Pons (tissue), 1 donor: ENCODE data around the gene PFDN1.

Experiments used
- DNase-seq: peaks from one replicate; pipeline ENCODE4 v3.0.0-alpha.2; 2016; ENCODE audit warnings: low spot score

Gene PFDN1

GRCh38 chr5:140328036-140328764 is 25.3 kb upstream of the PFDN1 start:
- DNase-seq = no peak

DNA sequence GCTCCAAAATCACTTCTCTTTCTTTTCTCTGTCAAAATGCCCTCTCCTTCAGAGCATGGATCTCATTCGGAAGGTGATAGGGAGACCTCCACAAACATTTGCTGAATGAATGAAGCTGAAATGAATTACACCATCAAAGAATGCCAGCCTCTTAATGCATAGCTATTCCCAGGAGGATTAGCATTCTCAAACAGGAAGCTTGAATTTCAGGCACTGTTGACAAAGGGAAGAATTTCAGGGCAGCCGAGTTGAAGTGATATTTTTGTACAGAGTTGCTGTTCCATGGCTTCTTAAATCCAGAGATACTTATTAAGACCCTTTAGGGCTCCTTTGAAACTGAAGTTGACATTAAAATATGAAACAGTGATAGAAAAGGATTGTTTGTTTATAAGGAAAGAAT is 24.7 kb upstream of the PFDN1 start:
- no peak for DNase-seq

GRCh38 chr5:140325486-140325885 is 22.6 kb upstream of the PFDN1 start:
- no peak for DNase-seq

DNA sequence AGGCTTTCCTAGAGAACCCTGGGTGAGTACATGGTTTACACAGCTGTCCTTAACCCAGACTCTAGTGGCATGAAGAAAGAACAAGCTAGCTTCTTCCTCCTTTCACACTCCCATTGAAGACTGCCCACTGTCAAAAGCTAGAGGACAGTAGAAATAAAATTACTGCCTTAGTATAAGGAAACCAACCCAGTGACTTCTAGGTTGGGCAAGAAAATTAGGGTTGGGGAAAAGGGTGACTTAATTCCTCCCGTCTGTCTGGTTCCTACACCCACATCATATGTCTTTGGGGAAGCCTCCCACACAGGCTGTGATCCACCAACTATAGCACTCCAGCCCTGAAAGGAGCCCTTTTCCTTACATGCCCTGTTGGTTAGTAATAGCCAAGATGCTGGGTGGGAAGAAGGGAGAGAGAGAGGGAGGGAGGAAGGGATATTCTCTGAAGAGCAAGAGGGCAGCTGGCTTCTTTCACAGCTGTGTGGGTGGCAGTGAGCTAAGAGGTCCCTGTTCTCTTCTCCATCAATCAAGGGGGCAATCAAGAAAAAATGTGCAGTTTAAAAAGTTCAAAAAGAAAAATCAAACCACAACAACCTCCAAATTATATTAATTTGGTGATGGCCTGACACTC is 21.8 kb upstream of the PFDN1 start:
- no peak for DNase-seq

DNA sequence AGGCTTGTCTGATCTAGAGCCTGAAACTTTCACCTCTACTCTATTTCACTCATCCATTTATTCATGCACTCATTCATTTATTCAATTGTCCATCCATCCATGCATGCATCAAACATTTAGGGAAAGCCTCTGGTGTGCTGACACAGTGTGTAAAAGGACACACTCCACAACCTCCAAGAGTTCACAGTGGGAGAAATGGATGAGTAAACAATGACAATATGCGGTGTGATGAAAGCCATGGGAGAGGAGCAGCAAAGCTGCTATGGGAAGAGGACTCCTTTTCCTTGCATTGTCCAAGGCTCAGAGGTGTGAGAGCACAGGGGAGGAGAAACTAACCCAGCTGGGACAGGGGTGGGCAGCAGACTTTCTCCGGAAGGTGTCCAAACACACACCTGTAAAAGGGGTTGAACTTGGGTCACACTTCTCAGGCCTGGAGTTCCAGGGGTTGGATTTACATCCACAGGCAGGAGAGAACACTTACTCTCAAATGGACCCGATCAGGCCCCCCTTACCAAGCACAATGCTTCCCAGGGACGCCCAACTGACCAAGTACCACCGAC is 21.2 kb upstream of the PFDN1 start:
- no peak for DNase-seq

GRCh38 chr5:140322751-140323731 is 20.1 kb upstream of the PFDN1 start:
- DNase-seq = peak; percentile 85

DNA sequence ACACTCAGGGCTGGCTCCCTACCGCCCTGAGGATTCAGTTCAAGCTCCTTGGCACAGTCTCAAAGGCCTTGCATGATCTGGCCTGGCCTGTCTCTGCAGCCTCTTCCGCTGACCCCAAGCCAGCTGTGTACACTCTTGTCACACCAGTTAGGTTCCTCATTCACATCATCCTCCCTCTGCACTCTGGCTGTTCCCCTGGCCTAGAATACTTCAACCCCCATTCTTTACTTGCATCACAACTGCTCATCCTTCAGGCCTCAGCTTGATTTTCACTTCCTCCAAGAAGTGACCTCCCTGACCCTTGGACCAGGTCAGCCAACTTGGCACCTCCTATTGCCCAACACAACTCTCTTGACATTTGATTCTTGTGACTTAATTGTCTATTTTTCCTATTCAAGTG is 18.9 kb upstream of the PFDN1 start:
- peak; percentile 90 for DNase-seq

- DNase-seq = peak; percentile 55
Measured at GRCh38 chr5:140319833-140320232, 16.9 kb upstream of the PFDN1 start.

- no peak for DNase-seq
Measured at GRCh38 chr5:140318792-140319191, 15.9 kb upstream of the PFDN1 start.

DNA sequence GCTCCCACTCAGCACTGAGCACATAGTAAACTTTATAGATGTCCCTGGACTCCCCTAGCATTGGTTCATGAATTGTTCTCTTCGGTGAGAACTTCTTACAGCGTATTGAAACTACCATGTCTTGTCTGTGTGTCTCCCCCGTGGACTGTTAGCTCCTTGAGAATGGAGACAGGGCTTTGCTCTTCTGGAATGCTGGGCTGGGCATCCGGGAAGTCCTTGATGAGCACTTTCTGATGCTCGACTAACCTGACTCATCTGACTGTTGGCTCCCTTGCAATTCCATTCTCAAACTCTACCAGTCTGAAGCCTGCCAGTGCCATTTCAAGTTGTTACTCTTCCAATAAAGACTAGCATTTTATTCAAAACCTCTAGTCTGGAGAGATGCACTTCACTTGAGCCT is 15.0 kb upstream of the PFDN1 start:
- no peak for DNase-seq

DNA sequence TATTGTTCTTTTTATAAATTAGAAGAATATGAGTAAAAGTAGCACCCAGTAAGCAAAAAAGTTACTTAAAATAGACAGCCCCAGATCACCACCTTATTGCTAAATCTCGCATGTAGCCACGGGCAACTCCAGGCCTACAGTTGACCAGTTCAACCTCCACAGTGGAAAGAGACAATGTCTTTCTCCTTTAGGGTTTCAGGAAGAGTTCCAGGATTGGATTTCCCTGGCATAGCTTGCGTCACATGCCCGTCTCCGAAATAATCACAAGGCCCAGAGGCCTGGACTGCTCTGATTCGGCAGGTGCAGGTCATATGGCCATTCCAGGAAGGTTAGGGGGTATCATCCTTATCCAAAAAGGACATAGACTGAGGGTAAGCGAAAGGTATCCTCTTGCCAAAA is 9.9 kb upstream of the PFDN1 start:
- no peak for DNase-seq

DNA sequence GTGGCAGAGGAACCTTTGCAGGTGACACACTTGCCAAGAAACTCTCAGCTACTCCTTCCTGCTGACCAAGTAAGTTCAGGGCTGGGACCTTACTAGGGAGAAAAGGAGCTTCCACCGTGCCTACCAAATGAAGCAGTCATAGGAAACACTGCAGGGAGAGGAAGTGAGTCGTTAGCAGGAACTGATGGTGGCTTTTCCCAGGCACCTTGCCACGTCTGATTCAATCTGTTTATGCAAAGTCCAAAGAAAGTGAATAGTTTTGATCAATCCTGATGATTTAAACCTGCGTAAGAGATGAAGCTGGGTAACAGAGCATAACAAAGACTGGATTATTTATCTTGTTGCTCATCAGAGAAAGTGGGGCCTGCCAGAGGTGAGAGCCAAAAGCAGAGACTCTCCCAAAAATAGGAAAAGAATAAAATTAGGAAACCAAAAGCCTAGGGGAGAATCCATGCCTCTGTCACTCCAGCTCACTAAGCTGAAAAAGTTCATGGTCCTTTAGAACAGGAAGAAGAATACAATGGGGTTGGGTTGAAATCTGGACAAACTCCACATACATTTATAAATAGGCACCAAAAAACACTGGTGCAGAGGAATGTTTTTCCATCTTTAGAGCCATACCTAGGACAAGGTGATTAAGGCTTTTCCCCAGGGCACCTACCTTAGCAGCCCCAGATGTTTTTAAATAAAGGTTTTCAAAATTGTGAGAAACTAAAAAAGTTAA is 9.3 kb upstream of the PFDN1 start:
- peak; percentile 46 for DNase-seq

GRCh38 chr5:140311011-140311467 is 8.1 kb upstream of the PFDN1 start:
- no peak for DNase-seq

DNA sequence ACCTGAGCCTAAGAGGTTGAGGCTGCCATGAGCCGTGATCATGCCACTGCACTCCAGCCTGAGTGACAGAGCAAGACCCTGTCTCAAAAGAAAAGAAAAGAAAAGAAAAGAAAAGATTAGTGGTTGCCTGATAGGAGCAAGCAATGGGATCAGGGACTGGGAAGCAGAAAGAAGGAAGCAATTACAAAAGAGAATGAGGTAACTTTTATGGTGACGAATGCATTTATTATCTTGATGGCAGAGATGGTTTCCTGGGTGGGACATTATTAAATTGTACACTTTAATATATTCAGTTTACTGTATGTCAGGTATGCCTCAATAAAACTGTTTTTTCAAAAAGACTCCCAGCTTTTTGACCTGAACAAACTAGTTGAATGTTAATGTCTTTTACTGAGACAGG is 7.5 kb upstream of the PFDN1 start:
- DNase-seq = no peak

DNA sequence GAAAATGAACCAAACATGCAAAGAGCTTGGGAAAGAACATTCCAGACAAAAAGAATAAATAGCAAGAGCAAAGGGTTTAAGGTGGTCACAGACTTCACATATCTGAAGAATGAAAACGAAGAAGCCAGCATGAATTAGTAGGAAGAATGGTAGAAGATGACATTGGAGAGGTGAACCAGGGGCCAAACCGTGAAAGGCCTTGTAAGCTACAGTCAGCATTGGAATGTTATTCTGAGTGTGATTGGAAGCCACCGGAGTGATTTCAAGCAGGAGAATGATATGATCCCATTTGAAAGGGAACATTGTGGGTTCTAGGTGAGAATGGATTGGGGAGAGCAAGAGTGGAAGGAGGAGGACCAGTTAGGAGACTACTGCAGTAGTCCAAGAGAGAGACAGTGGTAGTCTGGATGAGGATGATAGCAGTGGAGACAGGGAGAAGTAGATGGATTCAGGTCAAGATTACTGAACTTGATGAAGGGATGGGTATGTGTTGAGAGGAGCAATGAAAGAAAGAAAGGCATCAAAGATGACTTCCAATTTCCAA is 6.9 kb upstream of the PFDN1 start:
- DNase-seq = no peak

GRCh38 chr5:140305471-140305870 is 2.6 kb upstream of the PFDN1 start:
- no peak for DNase-seq

- no peak for DNase-seq
Measured at GRCh38 chr5:140303966-140304365, 1.1 kb upstream of the PFDN1 start.

DNA sequence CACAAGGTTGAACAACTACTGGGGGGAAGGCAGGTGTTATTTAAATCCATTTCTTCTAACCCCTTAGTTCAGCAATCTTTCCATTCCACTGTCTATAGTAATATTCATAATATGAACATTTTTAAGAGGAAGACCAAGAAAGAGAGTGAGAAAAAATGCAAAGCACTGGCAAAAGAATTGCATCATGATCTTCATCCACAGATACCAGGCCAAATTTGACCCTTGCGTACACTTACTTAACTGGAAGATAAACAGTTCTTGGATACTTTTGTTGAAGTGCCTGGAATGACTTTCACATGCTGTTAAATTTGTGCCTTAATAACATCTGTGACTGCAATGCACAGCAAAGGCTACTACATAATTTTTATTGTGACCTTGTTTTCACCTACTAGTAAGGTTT is 1.8 kb downstream of the PFDN1 start:
- DNase-seq = no peak

DNA sequence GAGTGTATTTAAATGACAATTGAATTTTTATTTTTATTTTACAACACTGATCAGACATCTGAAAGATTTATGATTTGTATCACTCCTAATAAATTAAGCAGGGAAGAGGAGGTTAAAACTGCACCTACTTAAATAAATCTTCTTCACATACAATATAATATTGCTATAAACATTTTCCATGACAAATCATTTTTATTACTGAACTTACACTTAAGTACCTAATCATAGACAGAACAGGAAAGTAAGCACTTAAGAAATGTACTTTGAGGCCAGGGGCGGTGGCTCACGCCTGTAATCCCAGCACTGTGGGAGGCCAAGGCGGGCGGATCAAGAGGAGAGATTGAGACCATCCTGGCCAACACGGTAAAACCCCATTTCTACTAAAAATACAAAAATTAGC is 3.8 kb downstream of the PFDN1 start:
- no peak for DNase-seq

GRCh38 chr5:140298183-140298601 is 4.7 kb downstream of the PFDN1 start:
- DNase-seq = no peak

DNA sequence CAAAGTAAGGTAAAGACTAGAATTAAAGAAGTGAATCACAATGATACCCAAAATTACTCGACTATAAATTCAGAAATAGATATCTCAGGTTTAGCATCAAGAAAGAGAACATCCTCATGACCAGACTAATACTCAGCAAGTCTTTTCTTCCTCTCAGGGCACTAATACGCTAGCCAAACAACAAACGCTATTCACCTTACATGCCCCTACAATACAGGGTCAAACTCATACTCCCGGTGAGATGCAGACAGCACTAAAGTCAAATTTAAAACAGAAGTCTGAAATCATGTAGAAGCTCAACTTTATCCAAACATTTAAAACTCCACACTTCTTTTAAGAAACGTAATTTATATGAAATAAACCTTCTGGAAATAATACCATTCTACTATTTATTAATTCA is 5.6 kb downstream of the PFDN1 start:
- DNase-seq = no peak
